Loucy (cell line): Measurements from ENCODE around the gene SLC9A8.

ENCODE experiments used
- CTCF ChIP-seq: fragments of 200-600 bp; sonication (generic); conservative IDR thresholded peaks from 2 replicates; pipeline ENCODE4 v1.5.1; 2014; ENCODE audit warnings: mild to moderate bottlenecking, antibody characterized with exemption, low read length
- EZH2phosphoT487 ChIP-seq: fragments of 200-600 bp; IDR thresholded peaks from 2 replicates; pipeline ENCODE4 v1.6.1; 2018; ENCODE audit warnings: antibody characterized with exemption, mild to moderate bottlenecking, moderate library complexity, borderline replicate concordance

- TF ChIP-seq CTCF (no peak), EZH2phosphoT487 (no peak)
Observed at GRCh38 chr20:49762940-49763766, 49.5 kb upstream of the SLC9A8 start.
